GM12873 (cell line): ENCODE results near the gene SCAP.

Source experiments
- TF ChIP-seq, protein P1 (sequence below): IDR thresholded peaks from 2 replicates; pipeline ENCODE4 v1.5.1; 2012; ENCODE audit warnings: low read depth, mild to moderate bottlenecking, moderate library complexity, low read length, control low read depth; ENCODE audit not compliant: insufficient read depth; ENCODE audit errors: missing control alignments

The SCAP gene

DNA sequence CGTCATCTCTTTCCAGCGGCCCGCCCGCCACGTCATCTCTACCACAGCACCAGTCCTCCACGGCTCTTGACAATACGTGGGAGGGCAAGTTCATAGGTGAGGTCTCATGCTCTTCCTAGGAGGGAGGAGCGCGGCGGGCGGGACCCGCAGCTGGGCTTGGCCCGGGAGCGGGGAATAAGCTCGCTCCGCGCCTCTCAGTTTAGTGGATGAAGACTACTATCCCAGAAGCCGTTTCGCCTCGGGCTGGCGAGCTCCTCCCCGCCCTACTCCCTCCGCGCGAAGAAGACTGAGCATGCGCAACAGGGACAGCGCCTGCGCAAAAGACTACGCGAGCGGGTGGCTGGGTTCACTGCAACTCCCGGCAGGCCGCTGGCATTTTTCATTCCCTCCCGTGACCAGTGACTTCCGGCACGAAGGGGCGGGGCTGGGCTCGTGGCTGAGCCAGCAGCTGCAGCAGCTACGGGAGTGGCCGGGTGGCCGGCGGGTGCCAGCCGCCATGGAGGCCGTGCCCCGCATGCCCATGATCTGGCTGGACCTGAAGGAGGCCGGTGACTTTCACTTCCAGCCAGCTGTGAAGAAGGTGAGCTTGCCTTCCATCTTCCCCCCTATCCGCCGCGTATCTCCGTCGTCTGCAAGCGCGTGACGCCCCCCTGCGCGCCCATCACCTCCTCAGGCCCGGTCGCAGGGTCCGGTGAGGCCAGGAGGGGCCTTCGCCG is 95.0 kb downstream of the SCAP start, which contains the start of gene PTPN23:
Gene PTPN23 (plus strand): TSS at position 421 of the 716 bp plus-strand sequence. CDS start 76 bp downstream, at position 497.
- TF ChIP-seq, protein P1, sequence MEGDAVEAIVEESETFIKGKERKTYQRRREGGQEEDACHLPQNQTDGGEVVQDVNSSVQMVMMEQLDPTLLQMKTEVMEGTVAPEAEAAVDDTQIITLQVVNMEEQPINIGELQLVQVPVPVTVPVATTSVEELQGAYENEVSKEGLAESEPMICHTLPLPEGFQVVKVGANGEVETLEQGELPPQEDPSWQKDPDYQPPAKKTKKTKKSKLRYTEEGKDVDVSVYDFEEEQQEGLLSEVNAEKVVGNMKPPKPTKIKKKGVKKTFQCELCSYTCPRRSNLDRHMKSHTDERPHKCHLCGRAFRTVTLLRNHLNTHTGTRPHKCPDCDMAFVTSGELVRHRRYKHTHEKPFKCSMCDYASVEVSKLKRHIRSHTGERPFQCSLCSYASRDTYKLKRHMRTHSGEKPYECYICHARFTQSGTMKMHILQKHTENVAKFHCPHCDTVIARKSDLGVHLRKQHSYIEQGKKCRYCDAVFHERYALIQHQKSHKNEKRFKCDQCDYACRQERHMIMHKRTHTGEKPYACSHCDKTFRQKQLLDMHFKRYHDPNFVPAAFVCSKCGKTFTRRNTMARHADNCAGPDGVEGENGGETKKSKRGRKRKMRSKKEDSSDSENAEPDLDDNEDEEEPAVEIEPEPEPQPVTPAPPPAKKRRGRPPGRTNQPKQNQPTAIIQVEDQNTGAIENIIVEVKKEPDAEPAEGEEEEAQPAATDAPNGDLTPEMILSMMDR, result no peak

DNA sequence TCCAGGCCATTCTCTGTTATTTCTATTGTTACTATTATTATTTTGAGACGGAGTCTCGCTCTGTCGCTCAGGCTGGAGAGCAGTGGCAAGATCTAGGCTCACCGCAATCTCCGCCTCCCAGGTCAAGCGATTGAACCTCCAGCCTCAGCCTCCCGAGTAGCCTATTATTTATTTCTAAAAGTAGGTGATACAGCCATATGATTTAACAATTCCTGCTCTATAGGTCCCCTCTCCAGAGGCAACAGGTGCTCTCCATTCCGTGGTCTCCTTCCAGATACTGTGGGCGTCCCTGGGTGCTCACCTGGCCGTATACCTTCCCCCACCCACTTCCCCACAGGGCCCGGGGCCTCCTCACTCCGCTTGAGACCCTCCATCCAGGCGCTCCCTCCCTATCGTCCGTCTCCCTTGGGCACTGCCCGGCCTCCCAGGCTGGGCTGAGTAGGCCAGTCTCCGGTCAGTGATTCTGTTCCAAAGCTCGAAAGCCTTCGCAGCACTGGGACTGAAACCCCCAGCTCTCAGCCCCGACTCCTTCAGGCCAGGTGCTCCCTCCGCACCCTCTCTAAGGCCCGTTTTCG is 95.6 kb downstream of the SCAP start:
- TF ChIP-seq, protein P1, result no peak

- TF ChIP-seq, protein P1, result no peak
Observed at GRCh38 chr3:47379411-47379899, 96.3 kb downstream of the SCAP start.

DNA sequence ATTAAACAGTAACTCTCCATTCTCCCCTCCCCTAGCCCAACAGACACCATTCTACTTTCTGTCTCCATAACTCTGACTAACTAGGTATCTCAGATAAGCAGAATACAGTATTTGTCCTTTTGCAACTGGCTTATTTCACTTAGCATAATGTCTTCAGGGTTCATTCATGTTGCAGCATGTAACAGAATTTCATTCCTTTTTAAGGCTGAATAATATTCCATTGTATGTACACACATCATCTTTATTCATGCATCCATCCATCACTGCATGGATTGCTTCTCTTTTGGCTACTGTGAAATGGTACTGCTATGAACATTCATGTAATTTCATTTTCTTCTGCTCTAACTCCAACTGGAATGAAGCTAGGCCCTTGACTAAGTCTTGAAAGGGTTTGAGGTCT is 96.9 kb downstream of the SCAP start:
- TF ChIP-seq, protein P1, result no peak

DNA sequence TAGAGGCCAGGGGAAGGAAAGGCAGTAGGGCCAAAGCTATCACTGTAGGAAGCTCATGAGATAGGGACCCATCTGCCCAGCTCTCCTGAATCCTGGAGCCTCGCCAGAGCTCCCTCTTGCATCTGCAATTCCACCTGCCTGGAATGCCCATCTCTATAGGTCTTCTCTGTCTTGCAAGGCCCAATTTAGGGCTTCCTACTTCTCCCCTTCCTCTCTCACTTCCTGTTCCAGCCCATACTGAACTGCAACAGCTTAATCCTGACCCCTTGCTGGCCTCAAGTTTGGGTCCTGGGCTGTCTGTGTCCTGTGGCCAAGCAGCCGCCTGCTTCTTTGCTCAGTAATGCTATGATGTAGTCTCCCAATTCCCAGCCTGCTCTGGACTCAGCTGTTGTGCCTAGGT is 98.6 kb downstream of the SCAP start:
- TF ChIP-seq, protein P1, result no peak

DNA sequence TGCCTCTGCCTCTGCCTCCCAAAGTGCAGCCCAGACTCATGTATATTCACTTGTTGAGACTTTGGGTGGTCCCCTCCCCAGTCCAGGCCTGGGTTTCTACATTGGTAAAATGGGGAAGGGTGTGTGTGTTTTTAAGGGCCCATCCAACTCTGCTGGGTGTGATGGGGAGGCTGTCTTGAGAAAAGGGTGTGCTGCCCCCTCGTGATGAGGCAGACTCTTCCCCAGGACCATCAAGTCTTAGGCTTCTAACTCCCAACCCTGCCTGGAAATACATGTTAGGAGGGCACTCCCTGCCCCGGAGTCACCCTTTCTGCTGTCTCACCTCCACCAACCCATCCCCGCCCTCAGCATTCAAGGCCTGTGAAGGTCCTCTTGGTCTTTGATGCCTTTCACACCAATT is 99.3 kb downstream of the SCAP start:
- TF ChIP-seq, protein P1, result no peak

DNA sequence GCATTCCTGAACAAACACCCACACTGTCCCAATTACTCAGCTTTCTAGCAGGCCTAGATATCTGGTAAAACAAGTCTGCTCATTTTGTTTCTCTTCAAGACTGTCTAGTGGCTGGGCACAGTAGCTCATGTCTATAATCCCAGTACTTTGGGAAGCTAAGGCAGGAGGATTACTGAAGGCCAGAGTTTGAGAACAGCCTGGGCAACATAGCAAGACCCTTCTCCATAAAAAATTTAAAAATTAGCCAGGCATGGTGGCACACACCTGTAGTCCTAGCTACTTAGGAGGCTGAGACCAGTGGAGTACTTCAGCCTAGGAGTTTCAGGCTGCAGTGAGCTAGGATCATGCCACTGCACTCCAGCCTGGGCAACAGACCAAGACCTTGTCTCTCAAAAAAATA is 101.2 kb downstream of the SCAP start:
- TF ChIP-seq, protein P1, result no peak
